Coronary artery (tissue), 2 donors: ENCODE results near the gene MCC.

Source experiments
- DNase-seq: peaks from one replicate; pipeline ENCODE4 v3.0.0-alpha.2; 2017; ENCODE audit warnings: low spot score
- H3K27ac ChIP-seq, 2 donors: fragments of 200-600 bp; sonication (generic); one replicate each; pipeline ENCODE4 v1.5.1; 2016 to 2019
- H3K4me3 ChIP-seq: fragments of 200-600 bp; sonication (generic); 2 replicates; pipeline ENCODE4 v1.5.1; 2016; ENCODE audit warnings: mild to moderate bottlenecking, moderate library complexity
- CTCF ChIP-seq: fragments of 200-600 bp; sonication (generic); IDR thresholded peaks from one replicate; pipeline ENCODE4 v1.5.1; 2019; ENCODE audit warnings: antibody characterized with exemption

MCC gene

GRCh38 chr5:113330533-113331208 lies 157.6 kb downstream of the MCC start:
- Histone ChIP-seq H3K27ac (peak overlapping the region in 1 of 2 donors; percentile 15), H3K4me3 (no peak overlapping the region)
- TF ChIP-seq CTCF: no peak
- no peak for DNase-seq

GRCh38 chr5:113329981-113330380 lies 158.3 kb downstream of the MCC start:
- TF ChIP-seq CTCF: no peak
- DNase-seq: no peak
- Histone ChIP-seq H3K27ac (no peak overlapping the region), H3K4me3 (no peak overlapping the region)

DNA sequence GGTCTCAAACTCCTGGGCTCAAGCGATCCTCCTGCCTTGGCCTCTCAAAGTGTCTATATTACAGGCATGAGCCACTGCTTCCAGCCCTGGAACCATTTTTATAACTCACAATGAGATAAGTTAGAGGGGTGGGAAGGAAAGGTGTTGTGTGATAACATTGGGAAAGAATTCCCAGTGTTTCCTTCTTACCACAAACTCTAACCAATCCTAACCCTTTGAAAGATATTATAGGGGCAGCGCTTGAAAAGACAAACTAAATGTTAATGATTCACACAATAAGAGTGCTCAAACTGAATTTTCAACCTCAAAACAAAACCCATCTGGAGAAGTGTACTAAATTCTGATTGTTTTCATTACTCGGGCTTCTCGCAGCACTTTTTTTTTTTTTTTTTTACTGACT lies 163.2 kb downstream of the MCC start:
- TF ChIP-seq CTCF: no peak
- no peak overlapping the region for H3K4me3 ChIP-seq
- DNase-seq: no peak
- H3K27ac ChIP-seq: no peak overlapping the region

DNA sequence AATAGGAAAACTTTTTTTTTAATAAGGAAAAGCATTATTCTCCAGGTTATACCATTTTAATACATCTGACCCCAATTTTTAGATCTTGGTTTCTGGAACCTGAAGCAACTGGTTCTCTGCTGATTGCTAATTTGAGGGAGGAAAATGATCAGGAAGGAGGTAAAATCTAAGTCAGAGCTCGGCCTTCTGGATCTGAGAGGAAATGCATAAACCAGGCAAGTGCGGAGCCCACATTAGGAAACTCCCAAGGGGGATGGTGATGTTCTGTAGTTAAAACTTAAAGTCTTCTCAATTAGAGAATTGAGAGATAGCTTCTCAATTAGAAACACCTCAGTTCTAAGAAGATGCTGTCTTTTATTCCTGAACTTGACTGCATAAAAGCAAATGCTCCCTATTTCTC lies 167.0 kb downstream of the MCC start:
- DNase-seq: no peak
- Histone ChIP-seq H3K4me3 (no peak overlapping the region), H3K27ac (no peak overlapping the region)
- TF ChIP-seq CTCF: no peak

GRCh38 chr5:113320273-113320780 lies 167.9 kb downstream of the MCC start:
- Histone ChIP-seq H3K4me3 (no peak overlapping the region), H3K27ac (no peak overlapping the region)
- TF ChIP-seq CTCF: no peak

DNA sequence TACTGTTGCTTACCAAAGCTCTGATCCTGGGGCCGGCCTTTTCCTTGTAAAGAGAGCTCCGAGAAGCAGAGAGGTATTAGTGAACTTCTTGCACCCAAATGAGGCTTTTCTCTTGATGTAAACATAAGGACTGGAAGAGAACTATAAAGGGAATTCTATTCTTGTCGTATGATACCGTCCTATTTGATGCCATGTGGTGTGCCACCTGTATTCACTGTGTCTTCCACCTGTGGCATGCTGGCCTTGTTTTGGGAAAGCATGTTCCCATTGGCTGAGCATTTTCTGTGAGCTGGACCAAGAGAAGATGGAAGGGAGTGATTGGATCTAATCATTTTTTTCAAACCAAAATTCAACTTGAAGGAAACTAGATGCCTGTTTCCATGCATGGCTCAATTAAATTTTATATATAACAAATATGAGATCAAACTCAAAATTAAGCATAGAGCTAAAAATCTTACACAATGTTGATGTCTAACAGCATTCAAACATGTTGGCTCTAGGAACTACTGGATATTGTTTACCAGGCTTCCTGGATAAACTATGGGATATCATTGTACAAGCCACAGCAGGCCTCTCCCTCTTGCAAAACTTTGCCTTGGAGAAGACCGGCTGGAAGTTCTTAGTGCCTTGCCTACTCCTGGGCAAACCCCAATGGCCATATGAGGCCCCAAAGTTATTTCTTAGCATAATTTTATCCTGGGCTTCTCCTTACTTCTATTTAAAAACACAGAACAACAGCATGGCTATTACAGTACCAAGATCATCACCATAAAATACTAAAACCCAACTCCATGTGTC lies 168.8 kb downstream of the MCC start:
- Histone ChIP-seq H3K27ac (no peak overlapping the region), H3K4me3 (no peak overlapping the region)
- DNase-seq: no peak
- TF ChIP-seq CTCF: no peak

More at GRCh38 chr5:113320273-113320780, 167.9 kb downstream of the MCC start:
- DNase-seq: no peak
